Measurements from ENCODE around the gene GSK3B.

DNA sequence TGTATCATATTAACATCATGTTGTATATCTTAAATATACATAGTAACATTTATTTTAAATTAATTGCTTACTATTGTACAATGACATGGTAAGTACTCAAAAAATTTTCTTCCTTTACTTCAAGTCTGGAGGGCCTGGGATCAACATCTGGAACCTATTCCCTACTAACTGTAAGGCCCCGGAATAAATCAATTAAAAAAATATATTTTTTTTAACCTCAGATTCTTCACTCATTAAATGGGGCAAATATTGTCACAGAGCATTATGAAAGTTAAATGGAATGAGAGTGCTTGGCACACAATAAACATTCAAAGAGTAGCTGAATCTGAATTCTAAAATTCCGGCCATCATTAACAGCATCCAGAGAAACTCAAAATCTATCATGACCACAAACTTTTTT is 16.5 kb downstream of the GSK3B start:
- TF ChIP-seq, protein P1, sequence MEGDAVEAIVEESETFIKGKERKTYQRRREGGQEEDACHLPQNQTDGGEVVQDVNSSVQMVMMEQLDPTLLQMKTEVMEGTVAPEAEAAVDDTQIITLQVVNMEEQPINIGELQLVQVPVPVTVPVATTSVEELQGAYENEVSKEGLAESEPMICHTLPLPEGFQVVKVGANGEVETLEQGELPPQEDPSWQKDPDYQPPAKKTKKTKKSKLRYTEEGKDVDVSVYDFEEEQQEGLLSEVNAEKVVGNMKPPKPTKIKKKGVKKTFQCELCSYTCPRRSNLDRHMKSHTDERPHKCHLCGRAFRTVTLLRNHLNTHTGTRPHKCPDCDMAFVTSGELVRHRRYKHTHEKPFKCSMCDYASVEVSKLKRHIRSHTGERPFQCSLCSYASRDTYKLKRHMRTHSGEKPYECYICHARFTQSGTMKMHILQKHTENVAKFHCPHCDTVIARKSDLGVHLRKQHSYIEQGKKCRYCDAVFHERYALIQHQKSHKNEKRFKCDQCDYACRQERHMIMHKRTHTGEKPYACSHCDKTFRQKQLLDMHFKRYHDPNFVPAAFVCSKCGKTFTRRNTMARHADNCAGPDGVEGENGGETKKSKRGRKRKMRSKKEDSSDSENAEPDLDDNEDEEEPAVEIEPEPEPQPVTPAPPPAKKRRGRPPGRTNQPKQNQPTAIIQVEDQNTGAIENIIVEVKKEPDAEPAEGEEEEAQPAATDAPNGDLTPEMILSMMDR (IDR thresholded peaks at IDR 0.05), result no peak
- no peak for TF ChIP-seq POLR2A (IDR thresholded peaks at IDR 0.05)
